ENCODE measurements around the gene UST. TPM values are rescaled to one million over a fixed set of nuclear protein-coding genes. Genes with fewer than 3 reads are reported as not detected.

The UST gene
- total RNA-seq, 1 donor from 2014 or later, result 3.0 TPM

DNA sequence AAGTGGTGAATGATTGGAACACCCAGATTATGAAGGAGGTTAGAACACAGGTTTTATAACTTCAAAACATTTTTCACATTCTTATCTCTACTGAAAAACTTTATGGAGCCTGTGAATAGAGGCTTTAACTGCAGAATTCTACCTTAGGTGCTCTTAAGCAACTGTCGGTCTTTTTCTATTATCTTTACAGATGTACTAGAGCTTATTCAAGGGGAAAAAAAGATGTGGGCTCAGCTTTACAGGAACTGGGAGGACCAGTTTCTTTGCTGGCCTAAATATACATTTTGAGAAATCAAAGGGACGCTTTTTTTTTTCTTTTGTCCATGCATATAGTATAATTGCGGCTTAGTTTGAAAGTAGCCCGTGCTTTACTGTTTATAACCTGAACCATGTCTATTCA is 58.9 kb downstream of the UST start:
- no peak for ATAC-seq

DNA sequence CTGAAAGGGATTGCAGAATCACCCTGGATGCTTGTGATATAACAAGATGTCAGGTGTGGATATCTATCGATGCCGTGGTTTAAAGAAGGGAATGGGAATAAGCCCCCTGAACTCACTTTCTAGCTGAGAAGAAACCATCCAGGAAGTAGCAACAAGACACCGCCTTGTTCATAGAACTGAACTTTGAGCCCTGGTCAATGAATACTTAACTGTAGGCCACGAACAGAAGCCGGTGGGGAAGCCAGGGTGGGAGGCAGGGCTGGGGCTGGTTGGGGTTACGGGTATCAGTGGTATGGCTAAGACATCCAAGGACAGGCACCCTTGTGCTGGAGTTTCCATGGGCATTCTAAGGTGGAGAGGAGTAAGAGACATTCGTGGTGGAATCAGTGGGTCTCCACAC is 61.0 kb downstream of the UST start:
- ATAC-seq, result no peak

DNA sequence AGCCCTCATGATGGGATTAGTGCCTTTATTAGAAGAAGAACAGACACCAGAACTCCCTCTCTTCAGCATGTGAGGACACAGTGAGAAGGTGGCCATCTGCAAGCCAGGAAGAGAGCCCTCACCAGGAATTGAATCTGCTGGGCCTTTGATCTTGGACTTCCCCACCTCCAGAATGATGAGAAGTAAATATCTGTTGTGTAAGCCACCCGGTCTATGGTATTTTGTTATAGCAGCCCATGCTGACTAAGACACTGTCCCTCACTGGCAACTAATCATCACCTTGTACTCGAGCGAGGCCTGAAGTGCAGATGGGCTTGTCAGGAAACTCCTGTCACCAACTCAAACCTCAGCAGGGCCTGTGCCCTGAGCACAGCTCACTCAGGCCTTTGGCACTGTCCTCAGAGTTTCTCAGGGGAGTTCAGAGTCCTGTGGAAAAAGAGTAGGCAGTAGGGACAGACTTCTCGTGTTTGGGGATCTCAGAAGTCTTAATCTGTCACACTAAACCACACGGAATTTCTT is 62.0 kb downstream of the UST start:
- no peak for ATAC-seq

DNA sequence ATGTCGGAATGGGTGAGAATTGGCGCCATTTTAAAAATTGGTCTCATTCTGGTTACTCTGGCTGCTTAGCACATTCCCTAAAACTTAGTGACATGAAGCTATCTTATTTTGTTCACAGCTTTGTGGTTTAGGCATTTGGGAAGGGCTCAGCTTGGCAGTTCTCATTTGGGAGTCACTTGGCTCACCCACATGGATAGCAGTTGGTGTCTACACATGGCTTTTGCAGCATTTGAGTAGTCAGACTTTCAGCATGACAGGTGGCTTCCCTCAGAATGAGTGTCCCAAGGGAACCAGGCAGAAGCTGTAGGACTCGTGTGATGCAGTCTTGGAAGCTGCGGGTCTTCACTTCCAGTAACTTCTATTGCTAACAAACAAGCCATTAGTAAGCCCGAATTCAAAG is 64.6 kb downstream of the UST start:
- ATAC-seq, result no peak

DNA sequence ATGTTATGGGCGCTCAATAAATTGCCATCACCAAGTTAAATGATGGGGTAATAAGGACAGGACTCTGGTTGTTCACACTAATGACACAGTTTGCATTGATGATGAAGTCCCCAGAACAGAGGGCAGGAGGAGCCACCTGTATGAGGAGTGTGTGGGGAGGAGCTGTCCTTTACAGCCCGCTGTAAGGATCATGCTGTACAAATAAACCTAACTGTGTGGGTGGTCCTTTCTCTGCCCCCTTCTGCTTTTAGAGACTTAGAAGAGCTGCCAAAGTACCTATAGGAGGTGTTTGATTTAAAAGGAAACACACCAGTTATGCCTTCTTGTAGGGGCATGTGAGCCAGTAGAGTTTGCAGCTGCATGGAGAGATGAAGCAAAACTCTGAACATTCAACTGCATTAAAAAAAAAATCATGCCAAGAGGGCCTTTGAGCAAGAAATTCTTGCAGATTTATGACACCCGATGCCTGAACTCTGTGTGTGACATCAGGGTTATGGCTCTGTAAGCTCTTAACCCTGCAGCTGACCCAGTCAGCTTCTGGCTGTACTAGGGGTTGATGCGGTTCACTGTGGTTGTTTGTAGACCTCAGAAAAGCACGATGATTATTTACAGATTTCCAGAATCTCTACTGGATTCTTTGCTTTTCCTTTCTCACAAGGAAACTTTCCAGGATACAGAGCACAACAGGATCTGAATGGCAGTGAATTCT is 67.4 kb downstream of the UST start:
- no peak for ATAC-seq

DNA sequence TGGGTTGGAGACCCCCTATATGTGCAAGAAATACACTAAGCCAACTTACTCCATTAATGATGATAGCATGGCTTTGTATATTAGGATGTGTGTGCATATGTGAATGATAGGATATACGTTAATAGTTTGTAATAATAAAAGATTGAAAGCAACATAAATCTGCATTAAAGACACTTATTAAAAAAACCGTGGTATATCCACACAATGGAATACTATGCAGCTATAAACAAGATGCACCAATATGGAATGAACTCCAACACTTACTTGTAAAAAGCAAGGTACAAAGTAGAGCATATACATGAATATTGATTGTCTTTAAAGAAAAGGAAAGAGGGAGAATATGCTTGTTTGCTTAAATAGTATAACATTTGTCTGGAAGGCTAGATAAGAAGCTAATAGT is 68.0 kb downstream of the UST start:
- ATAC-seq, result no peak

DNA sequence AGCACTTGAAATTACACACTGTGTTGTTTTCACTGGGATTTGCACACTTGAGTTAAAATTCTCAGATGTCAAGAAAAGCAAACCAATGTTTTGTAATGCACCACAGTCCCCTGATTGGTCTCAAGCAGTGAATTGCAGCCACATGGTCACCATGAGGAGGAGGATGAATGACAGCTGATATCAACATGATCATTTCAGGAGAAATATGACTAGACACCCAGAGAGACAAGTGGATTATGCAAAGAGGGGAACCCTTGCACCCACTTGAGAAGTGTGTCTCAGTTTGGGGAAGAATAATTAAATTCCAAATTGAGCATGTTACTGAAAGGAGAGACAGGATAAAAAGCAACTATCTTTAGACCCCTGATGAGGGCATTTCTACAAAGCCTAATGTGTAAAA is 69.3 kb downstream of the UST start:
- no peak for ATAC-seq

DNA sequence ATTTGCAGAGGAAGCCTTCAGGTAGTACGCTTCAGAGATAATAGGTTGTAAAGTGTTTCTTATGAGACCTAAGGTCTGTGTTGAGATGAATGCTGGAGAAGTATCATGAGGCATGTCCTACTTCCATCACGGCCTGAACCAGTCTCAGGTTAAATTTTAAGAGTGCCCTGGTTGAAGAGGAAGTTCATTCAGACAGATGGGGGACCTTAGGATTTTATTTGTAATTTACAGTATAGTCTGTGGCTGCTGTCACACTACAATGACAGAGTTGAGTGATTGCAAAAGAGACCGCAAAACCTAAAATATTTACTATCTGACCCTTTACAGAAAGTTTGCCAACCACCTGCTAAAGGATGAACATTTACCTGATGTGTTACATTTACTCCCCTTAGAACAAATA is 70.9 kb downstream of the UST start:
- ATAC-seq, result no peak

DNA sequence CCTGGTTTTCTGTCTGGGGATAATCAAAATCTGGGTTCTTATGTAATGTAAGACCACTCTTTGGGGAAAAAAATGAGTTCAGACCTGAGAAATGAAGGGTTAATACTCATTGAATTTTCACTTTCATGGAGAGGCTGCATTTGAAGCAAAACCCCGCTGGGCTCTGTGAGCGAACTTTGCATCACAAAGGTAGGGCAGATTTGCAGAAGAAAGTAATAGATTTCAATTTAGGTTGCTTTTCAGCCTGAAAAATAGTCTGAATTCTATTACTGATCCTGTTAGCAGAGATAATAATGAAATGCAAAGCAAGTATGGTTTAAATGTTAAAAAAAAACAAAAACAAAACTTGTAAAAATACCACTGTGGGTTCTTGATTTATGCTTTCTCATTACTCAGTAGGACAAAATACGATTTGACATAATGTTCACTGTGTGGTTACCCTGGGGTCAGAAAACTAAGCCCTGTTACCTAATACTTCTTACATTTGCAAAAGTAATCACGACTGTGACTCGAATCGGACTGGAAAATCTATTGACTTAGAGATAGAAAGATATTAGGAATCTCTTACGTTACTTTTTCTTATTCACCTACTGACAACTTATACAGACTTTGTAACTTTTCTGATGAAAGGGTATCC is 72.2 kb downstream of the UST start:
- no peak for ATAC-seq

DNA sequence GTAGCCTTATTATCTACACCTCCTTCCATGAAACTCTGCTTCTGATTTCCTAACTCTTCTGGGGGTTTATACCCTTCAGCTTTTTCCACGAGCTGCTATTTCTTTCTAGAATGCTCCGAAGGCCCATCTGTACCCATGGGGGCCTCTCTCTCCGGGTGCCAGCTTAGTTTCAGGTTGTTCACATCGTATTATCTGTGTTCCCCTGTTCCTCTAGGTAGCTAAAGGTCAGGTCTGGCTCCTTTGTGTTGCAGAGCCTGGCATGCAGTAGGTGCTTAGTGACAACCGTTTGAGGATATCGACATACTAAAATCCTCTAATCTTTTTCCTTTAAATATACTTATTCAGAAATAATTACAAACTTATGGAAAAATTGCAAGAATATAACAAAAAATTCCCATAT is 73.0 kb downstream of the UST start:
- ATAC-seq, result no peak

DNA sequence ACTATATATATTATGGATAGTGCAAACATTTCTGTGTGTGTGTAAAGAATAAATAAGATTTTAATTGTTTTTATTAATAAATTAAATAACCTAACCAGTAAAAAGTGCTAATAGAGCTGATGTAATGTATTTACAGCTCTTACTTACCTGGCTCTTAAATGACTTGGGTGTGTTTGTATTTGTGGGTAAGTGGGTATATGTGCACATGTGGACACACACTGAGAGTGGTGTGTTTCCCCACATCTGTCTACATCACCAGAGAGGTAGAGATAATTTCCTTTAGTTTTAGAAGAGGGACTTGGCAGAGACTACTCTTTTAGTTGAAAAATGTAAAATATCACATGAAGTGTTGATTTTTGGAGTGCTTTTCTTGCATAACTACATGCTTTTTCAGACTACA is 76.0 kb downstream of the UST start:
- no peak for ATAC-seq

DNA sequence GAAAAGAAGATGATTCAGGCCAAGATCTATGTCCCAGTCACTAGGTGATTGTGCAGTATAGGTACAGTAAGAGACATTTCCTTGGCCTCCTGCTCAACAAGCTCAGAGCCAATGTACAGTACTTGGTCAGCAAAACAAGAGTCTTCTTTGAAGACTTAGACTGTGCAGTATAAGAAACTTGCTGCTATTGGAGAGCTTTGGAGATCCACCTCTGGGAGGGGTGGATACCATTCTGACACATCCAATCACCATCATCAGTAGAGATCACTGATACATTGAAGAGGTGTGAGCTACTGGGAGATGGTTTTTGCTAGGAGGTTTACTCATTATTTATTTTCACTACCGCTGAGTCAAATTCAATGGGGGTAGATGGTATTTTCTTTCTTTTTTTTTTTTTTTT is 77.5 kb downstream of the UST start:
- ATAC-seq, result no peak

DNA sequence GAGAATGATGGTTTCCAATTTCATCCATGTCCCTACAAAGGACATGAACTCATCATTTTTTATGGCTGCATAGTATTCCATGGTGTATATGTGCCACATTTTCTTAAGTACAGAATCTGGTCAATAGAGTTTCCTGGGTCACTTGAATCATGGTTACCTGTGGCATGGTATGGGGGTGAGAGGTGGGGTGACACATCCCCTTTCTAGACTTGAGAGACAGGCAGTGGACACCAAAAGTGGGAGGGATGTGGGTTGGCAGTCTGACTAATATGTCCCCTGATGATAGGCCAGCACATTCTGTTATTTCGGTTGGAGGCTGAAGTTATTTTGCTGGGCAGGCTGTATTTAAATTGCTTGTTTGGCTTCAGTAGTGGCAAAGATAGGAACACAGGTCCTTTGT is 78.1 kb downstream of the UST start:
- no peak for ATAC-seq

DNA sequence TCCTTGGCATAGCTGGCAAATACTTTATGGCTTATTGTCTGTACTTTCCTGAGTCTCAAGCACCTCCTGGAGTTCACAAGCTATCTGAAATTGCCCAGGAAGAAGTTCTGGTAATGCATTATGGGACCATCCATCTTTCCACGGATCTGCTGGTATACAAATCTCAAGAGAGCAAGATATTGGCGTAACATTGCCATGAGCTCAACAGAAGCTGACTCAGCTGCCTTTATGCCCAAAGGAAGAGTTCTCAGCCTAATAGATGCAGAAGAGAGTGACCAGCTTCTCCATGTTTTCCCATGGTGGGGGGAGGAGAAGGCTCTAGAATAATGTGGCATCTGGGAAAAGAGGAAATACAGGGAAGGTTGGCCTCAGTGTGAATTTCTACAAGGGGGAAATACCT is 78.7 kb downstream of the UST start:
- no peak for ATAC-seq

DNA sequence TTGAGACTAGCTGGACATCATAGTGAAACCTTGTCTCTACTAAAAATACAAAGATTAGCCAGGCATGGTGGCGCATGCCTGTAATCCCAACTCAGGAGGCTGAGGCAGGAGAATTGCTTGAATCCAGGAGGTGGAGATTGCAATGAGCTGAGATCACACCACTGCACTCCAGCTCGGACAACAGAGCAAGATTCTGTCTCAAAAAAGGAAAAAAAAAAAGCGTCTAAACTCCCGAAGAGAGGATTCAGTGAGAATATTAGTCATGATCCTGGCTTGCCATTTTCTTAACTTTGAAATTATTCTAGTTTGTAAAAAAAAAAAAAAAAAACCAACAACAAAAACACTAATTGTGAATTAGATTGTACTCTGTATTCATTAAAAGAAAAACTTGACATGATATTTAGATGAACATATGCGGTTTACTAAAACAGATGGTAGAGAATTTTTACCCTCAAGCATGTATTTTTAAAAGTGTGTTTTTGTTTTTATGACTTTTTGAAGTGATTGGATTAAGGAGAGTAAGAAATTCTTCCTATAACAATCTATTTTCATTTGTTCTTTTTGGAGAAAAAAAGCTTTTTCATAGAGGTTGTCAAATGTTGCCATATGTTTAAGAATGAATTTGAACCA is 80.7 kb downstream of the UST start:
- no peak for ATAC-seq

DNA sequence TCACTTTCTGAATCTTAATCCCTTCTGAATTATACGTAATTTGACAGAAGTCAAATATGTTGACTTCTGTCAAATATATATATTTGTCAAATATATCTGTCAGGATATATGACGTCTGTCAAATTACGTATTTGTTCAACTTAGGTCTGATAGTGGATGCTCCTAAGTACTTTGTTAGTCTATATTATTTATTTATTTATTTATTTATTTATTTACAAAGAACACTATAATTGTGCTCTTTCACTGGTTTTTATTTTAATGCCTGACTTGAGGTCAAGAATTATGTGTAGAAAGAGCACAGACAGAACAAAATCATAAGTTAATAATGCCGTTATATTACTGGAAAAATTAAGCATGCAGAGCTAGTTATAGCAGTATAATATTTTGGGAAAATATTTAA is 81.2 kb downstream of the UST start:
- ATAC-seq, result no peak

DNA sequence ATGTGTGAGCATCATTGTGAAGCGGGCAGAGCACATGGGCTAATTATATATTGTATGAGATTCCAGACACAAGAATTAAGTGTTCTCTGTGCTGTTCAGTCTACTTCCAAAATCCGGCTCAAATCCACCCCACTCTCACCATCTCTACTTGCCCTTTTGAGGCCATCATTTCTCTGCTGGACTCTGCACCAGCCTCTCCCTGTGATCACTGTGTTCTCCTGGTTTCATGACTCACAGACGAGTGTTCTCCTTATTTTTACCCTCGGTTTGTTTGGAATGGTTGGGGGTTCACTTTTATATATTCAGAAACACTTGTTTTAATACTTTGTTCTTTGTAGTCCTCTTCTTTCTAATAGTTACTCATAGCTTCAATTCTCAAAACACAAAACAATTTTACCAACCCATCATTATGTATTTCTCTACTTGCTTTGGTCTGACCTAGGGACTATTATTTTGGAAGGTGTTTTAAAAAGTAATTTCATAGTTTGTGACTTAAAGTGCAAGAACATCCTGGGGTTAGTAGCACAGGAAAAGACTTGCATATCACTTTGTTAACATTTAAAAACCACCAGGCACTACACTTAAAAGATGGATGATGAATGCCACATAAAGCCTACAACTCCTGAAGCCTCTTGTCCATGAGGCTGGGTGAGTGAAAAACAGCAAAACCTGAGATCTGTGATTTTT is 82.7 kb downstream of the UST start:
- no peak for ATAC-seq

DNA sequence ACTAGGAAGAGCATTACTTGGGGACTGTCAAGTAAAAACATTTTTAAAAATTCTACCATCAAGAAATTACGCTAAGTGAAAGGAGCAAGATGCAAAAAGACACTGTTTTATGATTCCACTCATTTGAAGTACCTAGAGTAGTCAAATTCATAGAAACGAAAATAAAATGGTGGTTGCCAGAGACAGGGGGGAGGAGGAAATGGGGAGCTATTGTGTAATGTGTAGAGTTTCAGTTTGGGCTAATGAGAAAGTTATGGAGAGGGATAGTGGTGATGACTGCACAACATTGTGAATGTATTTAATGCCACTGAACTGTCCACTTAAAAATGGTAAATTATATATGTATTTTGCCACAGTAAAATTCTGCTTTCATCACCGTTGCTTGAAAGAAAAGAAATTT is 83.8 kb downstream of the UST start:
- no peak for ATAC-seq

DNA sequence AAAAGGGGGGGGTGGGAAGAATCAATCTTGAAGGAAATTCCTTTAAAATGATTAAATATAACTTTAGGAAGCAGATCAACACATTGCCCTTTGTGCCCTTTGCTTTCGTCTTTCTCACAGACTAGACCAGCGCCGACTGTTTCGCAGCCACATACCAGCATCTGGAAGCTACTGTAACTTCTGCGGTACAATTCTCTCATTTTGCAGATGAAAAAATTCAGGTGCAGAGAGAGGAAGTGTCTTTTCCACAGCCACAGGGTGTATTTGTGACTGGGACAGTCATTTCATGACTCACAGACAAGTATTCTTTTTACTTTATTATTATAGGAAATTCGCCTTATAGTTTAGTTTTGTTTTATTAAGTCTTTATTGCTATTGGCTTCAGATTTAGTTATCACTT is 84.2 kb downstream of the UST start:
- peak; percentile 22 for ATAC-seq

DNA sequence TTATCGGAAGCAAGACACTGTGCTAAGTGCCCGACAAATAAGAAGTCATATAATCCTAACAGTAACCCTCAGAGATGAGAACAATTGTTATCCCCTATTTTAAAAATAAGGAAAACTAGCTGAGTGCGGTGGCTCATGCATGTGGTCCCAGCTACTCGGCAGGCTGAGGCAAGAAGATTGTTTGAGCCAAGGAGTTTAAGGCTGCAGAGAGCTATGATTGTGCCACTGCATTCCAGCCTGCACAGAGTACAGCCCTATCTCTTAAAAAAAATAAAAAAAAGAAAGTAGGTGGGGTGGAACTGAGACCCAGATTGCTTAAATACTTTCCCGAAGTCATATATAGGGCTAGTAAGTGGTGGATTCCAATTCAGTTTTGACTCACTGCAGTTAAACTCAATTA is 84.7 kb downstream of the UST start:
- ATAC-seq, result no peak

DNA sequence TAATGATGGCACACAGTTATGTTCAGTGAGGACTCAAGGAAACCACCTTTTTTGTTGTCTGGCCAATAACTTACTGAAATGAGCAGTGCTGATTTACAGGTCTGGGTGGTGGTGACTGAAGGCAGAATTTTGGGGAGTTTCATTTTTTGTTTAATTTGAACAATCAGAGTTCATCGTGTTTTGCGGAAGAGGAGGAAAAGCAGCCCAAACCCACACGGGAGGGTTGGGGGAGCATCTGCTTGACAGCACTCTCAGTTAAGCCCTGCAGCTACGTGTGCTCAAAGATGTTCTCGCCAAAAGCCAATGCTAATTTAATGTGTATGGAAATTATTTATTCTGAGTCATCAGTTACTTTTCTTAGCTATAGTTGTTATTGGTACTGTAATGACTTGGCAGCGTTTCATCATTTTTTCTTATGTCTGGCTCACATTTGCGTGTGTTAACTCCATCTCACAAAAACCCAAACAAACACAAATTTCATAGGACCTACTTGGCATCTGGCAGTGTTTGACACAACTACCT is 89.2 kb downstream of the UST start:
- no peak for ATAC-seq

DNA sequence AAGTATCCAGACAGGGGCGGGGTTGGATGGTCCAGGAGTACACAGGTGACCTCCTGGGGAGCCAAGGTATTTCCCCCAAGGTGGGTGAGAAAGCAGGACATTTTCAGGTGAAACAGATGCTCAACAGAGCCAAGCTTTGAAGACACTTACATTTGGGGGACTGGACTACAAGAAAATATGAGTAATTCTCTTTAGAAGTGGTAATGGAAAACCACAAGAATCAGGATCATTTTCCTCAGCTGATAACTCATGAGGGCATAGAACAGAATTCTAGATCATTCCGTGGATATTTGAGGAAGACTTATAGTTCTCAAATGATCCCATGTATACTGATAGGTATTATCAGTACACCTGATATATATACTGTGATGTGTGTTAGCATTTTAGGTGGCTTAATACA is 89.9 kb downstream of the UST start:
- no peak for ATAC-seq

DNA sequence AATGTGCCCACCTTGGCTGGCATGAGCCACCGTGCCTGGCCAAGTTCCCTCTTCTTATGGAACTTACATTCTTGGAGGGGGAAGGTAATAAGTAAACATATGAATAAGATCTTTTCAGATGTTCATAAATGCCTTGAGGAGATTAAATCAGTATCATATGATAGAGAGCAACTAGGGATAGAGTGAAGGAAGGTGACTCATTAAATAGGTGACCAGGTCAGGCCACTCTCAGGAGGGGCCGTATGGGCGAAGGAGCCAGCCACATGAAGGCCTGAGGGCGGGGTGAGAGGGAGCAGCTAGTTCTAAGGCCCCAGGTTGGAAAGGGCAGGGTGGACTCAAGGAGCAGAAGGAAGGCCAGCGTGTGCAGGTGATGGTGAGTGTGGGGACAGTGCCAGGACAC is 91.1 kb downstream of the UST start:
- no peak for ATAC-seq
